Renal cortex interstitium (tissue), 3 donors: ENCODE data around the gene GBP4. TPM values are rescaled to one million over a fixed set of nuclear protein-coding genes. Genes with fewer than 3 reads are reported as not detected.

ENCODE experiments used
- polyA plus RNA-seq, 3 donors: library from polyadenylated mRNA; unstranded; fragments of 120-200 nt; gene quantifications; one replicate each; pipeline ENCODE4 v1.2.1, GENCODE V29; 2013; ENCODE audit not compliant: insufficient read length in 3 of 3

The GBP4 gene
- polyA plus RNA-seq, 3 donors, result 7.1 to 11.2 (median 9.7) TPM

Other genes with a start within 250 kb of the GBP4 start
- 10 to 100 TPM; 38.8 to 56.9 (median 48.5) TPM for gene KYAT3, start 206.3 kb downstream of the GBP4 start, polyA plus RNA-seq
- 10 to 100 TPM; 18.3 to 23.1 (median 18.5) TPM for gene RBMXL1, start 206.3 kb downstream of the GBP4 start, polyA plus RNA-seq
- gene GBP3, start 176.1 kb downstream of the GBP4 start, polyA plus RNA-seq, result 10 to 100 TPM; 11.4 to 19.2 (median 15.9) TPM
- gene GBP1, start 133.7 kb downstream of the GBP4 start, polyA plus RNA-seq, result 10 to 100 TPM in 2 of 3 donors, 1 to 10 TPM in 1; 7.7 to 18.5 (median 14.8) TPM
- gene GBP2, start 72.8 kb downstream of the GBP4 start, polyA plus RNA-seq, result 1 to 10 TPM; 1.8 to 2.8 (median 2.0) TPM
- gene GBP7, start 22.9 kb downstream of the GBP4 start, polyA plus RNA-seq, result under 1 TPM in 2 of 3 donors, not detected in 1; 0.13 to 0.19 TPM
- under 1 TPM; 0.39 to 0.84 (median 0.40) TPM for gene GBP5, start 73.9 kb upstream of the GBP4 start, polyA plus RNA-seq
- gene GBP6, start 165.1 kb upstream of the GBP4 start, polyA plus RNA-seq, result under 1 TPM in 2 of 3 donors, not detected in 1; 0.06 to 0.08 TPM